Islet of Langerhans (tissue), 1 donor: ENCODE measurements around the gene PALLD.
"Not testable (repeated sequence)": the region's sequence is repeated elsewhere in the genome, so short reads cannot be mapped to it uniquely, and the experiment has no call there.

Experiments
- FAIRE-seq: peaks from one replicate; lab custom pipeline; 2011; peaks lifted over from hg19 to GRCh38; lab: Jason Lieb, UNC

The PALLD gene

GRCh38 chr4:168678751-168679366 is 182.0 kb downstream of the PALLD start:
- no peak for FAIRE-seq

DNA sequence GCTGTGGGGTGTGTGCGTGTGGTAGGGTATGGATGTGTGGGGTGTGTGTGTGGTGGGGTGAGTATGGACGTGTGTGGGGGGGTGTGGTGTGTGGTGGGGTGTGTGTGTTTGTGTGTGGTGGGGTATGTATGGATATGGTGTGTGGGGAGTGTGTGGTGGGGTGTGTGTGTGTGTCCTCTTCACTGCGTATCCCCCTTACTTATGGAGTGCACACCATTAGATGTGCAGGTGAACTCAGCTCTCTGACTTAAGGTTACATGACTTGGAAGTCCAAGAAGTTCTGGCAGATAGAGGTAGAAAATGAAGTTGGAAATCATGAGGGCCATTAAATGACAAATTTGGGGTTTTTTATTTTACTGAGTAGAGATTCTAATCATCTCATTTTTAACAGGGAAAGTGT is 182.5 kb downstream of the PALLD start:
- FAIRE-seq = no peak

DNA sequence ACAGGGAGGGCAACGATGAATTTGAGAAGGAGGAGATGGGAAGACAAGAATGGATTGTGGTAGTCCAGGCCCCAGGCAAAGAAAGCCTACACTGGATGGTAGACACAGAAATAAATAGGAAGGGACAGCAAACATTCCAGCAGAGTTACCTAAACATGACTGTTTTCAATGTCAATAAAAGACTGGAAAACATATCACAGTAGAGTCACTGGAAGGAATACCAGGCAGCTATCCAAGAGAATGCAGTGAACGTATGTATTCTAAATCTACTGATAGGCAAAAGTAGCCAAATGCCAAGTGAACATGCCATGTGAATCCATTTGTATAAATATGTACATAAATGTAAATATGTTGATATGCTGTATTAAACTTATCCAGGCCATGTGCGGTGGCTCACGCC is 183.0 kb downstream of the PALLD start:
- FAIRE-seq = no peak

DNA sequence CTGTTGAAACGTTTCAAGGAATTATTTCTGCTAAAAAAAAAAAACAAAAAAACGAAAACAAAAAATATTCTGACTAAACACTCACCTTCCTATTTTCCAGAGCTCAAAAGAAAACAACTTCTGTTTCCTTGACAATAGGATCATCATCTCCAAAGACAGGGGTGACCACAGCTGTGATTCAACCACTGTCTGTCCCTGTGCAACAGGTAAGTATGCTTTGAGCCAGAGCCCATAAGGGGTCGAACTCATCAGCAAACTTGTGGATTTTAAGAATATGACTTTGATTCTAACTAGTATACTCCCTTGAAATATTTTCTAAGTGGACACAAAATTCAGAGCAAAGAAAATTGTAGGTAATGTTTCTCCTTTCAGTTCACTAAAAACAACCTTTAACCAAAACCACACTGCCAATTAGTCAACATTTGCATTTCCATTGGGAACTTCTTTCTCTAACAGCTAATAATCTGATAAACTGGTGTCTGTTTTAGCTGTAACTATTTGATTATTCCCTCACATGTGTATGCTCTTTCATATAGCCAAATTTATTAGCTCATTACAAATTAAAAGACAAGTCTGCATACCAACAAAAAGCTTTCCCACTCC is 186.1 kb downstream of the PALLD start:
- no peak for FAIRE-seq

DNA sequence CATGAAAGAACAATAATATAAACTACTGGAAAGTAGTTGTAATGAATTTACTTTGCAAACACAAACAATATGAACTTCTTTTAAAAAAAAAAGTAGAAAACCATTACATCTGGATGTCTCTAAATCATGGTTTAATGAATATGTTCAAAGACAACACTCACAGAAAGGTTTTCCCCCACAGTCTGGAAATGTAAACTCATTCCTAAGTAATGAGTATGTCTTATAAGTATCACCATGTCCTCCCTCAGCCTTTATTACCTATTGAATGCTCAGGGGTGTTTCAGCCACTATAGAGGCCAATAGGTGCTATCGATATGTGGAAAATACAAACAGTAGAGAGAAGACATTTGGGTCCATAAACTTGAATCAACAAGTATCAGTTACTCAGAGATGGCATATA is 186.7 kb downstream of the PALLD start:
- no peak for FAIRE-seq

DNA sequence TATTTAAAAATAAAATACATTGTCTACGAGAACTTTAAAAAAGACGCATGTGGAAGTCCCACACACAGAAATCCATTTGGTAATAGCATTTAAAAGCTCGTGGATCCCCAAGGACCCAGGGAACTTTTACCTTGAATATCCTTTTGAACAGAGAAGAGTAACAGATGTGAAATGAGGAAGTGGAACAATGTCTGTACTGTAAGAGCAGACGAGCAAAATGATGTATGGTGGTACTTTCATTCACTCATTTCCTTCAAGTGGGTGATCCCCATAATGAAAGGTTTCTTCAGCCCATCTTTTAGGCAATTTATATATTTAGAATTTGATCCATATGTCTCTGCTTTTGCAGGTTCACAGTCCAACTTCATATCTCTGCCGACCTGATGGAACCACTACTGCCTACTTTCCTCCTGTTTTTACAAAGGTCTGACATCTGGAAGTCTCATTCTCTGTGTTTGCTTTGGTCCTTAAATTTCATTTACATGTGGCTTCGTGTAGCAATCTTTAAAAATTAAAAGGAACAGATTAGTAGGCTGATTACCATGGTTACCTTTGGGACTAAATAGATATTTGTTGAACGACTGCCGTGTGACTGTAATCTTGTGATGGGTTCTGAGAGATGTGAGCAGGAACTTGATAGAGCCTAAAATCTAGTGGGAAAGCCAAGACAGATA is 188.4 kb downstream of the PALLD start:
- FAIRE-seq = no peak

DNA sequence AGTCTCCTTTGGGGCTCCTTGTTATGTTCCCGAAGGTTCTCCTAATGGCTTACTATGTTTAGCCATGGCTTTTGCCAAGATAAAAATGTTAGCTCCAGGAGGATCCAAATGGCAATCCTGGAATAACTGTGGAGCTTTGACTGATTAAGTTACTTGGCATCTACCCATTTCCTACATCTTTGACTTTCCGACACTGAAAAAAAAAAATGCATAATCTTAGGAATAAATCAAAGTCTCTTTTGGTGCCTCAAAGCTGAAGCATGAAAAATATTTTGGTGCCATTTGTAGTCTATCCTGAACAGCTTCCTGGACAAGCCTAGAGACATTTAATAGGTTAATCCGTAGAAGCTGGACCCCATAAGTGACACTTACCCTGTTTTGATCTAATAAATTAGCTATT is 191.7 kb downstream of the PALLD start:
- no peak for FAIRE-seq

DNA sequence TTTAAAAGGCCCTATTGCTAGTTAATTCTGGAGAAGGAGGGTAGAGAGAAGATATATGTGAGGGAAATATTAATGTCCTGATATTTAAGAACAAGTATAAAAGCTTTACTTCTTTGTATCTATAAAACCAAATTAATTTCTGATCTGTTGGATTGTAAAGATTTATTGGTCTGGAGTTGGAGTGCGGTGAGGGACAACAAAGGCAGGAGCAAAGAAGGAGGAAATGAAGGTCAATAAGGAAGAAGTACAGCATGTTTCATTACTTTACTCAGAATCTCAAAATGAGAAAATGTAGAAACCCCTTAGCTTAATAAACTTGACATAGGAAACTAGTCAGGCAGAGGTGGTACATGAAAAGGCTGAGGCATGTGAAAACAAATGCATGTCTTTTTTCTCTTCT is 192.9 kb downstream of the PALLD start:
- no peak for FAIRE-seq

DNA sequence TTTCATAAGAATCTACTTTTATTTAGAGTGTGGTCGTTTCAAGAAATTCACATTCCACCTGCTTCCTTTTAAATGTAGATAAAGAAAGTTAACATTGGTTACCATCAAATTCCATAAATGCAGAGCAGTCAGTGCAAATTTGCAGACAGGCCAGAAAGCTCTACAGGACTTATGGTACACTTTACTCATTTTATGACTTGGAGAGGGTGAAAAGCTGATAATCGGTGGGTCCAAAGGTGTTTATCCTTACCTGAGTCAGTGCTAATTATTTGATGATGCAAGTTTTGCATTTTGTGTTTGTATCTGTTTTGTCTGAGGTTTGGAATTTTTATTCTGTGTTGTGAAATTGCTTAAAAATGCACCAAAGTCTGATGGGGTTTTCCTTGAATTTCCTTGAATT is 193.3 kb downstream of the PALLD start:
- no peak for FAIRE-seq

DNA sequence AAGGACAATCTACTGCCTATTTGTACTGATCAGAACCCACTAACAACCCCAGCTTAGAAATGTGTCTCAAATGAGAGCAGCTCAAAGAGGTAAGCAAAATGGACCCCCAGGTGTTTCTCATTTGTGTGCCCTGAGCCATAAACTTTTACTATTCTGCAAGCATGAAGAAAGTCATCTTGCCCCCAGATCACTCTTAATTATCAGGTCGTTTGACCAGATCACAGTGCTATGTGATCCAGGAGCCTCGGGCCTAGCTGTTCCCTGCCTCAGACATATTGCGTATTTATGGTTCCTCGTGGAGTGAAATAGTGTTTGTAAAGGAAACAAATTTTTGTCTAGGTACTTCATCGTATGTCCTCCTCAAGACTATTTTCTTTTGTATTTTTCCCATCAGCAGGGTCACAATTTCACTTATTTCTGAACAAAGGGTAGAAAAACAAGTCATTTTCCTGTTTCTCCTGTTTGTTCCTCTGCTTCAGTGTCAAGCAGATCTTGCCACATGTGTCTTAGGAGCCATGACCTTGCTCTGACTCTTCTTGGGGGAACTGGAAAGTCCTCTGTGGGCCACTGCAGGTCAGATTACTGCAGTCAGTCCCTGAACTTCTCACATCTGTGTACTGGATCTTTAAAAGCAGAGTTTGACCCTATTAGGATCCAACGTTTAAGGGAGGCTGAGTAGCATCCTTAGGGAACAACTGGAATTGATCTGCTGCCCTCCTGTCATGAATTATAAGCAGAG is 194.9 kb downstream of the PALLD start:
- FAIRE-seq = no peak

GRCh38 chr4:168693750-168694490 is 197.1 kb downstream of the PALLD start:
- peak; percentile 55 for FAIRE-seq

DNA sequence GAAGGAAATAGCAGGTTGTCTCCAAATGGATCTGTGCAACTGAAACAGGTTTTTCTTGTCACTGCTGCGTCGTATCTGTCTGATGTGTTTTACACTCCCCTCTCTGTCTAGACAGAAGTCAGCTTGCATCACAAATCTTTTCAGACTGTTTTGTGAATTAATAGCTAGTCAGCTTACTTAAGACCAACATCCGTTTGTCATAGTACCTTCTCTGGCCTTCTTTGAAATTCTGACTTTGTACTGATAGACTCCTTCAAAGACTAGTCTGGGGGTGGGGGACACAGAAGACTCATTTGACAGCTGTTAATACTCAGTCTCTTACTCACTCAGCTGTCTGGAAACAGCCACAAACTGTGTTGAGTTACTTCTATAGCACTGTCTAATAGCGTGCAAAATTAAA is 197.8 kb downstream of the PALLD start:
- FAIRE-seq = no peak

DNA sequence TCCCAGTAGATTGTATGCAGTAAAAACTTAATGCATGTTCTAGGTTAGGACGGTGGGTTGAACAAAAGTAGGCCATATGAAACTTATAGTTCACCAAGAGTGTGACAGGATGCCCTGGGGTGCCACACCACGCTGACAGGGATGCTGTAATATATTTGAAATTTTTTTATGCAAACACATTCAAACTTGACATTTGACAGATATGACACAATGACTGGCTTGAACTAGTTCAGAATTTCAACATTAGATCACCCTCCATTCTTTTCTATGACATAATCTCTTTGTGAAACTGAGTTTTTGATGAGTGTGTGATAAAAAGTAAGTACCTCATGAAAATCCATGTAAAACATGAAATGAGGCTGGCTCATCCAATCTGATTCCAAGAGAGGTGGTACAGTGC is 198.4 kb downstream of the PALLD start:
- no peak for FAIRE-seq

DNA sequence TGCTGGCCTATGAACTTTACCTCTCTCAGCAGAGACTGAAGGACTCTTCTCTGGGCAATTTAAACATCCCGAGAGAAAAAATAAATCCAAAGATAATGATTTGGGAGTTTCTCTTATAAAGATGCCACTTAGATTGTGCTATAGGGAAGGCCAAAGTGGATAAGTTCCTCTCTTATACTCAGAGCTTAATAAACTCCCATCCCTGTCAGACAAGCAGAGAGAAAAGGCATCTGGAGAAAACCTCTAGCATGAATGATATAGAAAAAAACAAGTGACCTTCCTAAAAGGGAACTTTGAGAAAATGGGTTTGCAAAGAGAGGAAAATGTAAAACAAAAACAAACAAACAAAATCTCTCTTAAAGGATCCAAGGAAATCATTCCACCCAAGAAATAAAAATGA is 199.4 kb downstream of the PALLD start:
- no peak for FAIRE-seq

DNA sequence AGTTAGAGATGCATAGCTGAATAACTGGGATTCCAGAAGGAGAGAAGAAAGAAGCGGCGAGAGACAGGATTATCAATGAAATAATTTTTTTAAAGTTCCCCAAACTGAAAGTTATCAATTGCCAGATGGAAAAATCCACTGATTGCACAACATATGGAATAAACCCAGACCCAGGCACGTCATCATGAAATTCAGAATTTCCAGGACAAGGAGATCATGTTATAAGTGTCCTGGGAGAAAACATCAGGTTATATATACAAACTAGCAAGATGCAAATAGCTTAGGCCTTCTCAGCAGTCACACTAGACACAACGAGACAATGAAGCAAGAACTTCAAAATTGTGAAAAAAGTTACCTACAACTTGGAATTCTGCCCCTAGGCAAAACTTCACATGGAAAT is 200.0 kb downstream of the PALLD start:
- no peak for FAIRE-seq

DNA sequence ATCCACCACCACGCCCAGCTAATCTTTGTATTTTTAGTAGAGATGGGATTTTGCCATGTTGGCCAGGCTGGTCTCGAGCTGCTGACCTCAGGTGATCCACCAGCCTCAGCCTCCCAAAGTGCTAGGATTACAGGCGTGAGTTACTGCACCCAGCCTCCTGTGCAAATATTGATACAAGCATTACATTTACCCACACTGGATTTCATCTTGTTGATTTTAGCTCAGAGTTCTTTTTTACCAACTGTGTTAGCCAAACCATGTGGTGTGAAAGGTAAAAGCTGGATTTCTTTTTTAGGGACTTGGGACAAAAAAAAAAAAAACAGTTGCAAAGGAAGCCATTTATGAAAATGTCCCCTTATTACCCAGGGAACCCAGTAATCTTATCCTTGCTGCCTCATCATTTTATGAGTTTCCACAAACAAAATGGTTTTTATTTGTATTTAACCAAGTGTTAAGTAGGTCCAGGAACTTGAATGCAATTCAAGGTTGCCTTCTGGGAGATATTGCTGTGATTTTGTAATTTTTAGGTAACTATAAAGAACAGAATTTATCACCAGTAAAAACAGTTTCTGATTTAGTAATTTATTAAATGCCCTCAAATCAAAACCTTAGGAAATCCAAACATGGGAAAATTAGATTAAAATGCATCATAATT is 202.5 kb downstream of the PALLD start:
- FAIRE-seq = peak; percentile 83

DNA sequence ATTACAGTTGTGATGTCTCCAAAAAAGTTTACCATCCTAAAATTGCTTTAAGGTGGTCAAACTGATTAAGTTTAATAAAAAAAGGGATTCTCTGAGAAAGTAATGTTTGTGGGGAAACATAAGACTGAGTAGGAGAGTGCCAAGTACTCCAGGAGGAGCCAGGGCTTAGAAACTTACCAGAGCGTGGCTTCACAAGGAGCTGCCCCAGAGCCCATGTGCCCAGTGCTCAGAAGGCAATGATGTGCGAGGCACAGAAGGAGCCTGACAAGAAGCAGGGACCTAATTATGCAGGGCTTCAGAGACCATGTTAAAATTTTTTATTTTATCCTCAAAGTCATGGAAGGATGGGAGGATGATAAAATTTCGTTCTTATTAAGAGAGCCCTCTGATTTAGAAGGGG is 204.2 kb downstream of the PALLD start:
- FAIRE-seq = no peak

DNA sequence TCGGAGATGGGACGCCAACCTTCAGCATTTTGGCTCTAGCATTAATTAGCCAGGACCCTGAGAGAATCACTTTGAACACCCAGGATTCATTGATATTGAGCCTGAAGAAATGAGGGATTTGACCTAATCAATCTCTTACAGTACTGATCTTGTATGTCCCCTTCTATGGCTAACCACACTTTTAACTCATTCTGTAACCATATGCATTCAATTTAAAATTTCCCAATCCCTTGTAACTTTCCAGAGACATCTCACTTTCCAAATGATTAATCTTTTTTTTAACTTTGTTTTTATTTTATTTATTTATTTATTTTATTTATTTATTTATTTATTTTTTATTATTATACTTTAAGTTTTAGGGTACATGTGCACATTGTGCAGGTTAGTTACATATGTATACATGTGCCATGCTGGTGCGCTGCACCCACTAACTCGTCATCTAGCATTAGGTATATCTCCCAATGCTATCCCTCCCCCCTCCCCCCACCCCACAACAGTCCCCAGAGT is 205.8 kb downstream of the PALLD start:
- not testable (repeated sequence) for FAIRE-seq

DNA sequence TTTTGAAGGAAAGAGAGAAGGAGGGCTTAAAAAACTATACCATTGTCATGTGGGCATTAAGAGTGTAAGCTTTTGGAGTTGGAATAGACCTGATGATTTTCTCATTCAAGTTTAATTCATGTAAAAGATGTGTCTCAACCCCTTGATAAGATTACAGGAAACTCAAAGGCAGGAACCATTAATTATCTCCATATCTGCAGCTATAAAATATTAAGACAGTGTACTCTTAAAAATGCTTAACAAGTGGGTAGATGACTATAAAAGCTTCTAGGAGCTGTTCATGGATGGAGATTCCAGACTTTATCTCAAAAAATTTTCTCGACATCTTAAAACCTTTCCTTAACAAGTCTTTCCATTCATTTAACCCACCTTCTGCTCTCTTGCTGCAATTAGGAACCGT is 208.3 kb downstream of the PALLD start:
- no peak for FAIRE-seq

DNA sequence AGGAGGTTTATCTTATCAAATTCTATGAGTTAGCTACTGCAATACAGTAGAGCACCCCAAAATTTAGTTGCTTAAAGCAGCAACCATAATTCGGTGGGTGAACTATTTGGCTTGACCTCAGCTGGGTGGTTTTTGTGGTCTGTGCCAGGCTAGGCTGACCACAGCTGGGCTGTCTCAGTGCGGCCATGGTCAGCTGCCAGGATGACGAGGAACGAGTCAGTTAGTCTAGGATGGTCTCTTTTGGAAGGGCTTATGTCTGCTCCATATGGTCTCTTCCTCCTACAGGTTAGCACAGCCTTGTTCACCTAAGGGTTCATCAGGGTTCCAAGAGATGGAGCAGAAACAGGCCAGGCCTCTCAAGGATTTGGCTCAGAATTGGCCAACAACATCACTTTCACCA is 210.4 kb downstream of the PALLD start:
- no peak for FAIRE-seq

DNA sequence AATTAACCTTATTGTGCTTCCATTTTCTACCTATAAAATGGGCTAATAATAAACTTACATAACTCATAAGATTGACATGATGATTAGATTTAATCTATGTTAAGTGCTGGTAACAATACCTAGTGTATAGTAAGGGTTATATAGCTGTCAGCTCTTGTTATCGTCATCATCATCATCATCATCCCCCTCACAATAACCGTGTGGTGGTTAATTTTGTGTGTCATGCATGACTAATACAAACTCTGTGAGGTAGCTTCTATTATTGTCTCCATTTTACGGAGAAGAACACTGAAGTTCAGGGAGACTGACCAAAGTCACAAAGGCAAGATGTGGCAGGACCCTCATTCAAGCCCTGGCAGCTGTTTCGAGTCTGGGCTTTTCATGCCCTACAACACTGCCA is 211.3 kb downstream of the PALLD start:
- no peak for FAIRE-seq
